HG03520 (cell line): Measurements from ENCODE around the gene LCK.
"Not testable (repeated sequence)": the region's sequence is repeated elsewhere in the genome, so short reads cannot be mapped to it uniquely, and the experiment has no call there.

Source experiments
- ATAC-seq: cut with Tn5 transposase; IDR thresholded peaks from one replicate; pipeline ENCODE4 v1.9.1; 2021; ENCODE audit warnings: mild to moderate bottlenecking, moderate library complexity; ENCODE audit not compliant: unreplicated experiment

LCK gene

DNA sequence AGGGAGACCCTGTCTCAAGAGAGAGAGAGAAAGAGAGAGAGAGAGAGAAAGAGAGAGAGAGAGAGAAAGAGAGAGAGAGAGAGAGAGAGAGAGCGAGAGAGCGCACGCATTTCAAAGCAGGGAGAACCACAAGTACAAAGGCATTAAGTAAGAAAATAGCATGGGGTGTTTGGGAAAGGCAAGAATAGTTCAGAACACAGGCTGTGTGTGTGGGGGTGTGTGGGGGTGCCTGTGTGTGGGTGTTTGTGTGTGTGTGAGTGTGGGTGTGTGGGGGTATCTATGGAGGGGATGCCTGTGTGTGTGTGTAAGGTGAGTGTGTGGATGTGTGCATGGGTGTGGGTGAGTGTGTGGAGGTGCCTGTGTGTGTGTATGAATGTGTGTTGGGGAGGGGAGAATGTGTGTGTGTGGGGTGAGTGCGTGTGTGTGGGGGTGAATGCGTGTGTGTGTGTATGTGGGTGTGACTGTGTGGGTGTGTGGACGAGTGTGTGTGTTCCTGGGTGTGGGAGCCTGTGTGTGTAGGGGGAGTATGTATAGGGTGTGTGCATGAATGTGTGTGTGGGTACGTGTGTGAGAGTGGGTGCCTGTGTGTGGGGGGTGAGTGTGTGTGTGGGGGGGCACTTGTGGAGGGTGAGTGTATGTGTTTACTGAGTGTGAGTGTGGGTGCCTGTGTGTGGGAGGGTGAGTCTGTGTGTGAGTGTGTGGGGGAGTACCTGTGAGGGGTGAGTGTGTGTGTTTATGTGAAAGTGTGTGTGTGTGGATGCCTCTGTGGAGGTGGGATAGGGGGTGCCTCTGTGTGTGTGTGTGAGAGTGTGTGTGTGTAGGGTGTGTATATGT, 21.7 kb downstream of the LCK start:
- no peak for ATAC-seq

- ATAC-seq, result no peak
Measured at GRCh38 chr1:32273391-32274208, 22.5 kb downstream of the LCK start.

DNA sequence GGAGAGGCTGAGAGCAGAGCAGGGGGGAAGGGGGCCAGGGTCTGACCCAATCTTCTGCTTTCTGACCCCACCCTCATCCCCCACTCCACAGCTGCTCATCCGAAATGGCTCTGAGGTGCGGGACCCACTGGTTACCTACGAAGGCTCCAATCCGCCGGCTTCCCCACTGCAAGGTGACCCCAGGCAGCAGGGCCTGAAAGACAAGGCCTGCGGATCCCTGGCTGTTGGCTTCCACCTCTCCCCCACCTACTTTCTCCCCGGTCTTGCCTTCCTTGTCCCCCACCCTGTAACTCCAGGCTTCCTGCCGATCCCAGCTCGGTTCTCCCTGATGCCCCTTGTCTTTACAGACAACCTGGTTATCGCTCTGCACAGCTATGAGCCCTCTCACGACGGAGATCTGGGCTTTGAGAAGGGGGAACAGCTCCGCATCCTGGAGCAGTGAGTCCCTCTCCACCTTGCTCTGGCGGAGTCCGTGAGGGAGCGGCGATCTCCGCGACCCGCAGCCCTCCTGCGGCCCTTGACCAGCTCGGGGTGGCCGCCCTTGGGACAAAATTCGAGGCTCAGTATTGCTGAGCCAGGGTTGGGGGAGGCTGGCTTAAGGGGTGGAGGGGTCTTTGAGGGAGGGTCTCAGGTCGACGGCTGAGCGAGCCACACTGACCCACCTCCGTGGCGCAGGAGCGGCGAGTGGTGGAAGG, 23.7 kb downstream of the LCK start:
- ATAC-seq, result no peak

- no peak for ATAC-seq
Measured at GRCh38 chr1:32275424-32275823, 24.4 kb downstream of the LCK start.

DNA sequence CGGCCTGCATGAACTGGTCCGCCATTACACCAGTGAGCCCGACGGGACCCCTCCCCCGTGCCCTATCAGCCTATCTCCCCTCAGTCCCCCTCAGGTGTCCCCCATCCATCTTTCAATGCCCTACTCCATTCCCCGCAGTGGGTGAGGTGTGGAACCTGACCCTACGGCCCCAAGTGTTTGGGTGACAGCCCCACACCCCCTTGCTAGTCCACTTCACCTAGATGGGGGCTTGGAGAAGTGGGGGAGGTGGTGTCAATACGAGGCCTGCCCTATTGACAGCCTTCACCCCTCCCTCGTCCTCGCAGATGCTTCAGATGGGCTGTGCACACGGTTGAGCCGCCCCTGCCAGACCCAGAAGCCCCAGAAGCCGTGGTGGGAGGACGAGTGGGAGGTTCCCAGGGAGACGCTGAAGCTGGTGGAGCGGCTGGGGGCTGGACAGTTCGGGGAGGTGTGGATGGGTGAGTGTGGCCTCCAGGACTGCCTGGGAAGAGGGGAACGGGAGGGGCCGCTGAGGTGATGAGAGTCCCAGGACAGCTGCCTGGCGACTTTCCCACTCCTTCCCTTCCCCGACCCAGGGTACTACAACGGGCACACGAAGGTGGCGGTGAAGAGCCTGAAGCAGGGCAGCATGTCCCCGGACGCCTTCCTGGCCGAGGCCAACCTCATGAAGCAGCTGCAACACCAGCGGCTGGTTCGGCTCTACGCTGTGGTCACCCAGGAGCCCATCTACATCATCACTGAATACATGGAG, 25.1 kb downstream of the LCK start:
- ATAC-seq, result no peak

GRCh38 chr1:32284777-32285176, 33.7 kb downstream of the LCK start:
- not testable (repeated sequence) for ATAC-seq

DNA sequence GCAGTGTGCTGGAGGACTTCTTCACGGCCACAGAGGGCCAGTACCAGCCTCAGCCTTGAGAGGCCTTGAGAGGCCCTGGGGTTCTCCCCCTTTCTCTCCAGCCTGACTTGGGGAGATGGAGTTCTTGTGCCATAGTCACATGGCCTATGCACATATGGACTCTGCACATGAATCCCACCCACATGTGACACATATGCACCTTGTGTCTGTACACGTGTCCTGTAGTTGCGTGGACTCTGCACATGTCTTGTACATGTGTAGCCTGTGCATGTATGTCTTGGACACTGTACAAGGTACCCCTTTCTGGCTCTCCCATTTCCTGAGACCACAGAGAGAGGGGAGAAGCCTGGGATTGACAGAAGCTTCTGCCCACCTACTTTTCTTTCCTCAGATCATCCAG, 34.6 kb downstream of the LCK start:
- ATAC-seq, result no peak

DNA sequence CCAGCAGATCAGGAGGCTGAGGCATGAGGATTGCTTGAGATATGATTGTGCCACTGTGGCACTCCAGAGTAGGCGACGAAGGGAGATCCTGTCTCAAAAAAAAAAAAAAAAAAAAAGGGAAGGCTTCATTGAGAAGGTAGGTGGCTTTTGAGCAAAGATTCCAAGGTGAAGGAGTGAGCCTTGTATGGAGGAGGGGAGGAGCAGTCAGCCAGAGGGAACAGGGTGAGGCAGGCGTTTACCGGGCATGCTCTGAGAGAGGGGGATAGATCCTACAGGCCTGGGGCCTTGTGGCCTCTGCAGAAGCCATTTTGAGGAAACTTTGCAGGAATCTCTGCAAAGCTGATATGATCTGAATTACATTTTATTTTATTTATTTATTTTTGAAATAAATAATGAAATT, 35.7 kb downstream of the LCK start:
- ATAC-seq, result no peak

- ATAC-seq, result no peak
Measured at GRCh38 chr1:32289256-32289655, 38.2 kb downstream of the LCK start.

DNA sequence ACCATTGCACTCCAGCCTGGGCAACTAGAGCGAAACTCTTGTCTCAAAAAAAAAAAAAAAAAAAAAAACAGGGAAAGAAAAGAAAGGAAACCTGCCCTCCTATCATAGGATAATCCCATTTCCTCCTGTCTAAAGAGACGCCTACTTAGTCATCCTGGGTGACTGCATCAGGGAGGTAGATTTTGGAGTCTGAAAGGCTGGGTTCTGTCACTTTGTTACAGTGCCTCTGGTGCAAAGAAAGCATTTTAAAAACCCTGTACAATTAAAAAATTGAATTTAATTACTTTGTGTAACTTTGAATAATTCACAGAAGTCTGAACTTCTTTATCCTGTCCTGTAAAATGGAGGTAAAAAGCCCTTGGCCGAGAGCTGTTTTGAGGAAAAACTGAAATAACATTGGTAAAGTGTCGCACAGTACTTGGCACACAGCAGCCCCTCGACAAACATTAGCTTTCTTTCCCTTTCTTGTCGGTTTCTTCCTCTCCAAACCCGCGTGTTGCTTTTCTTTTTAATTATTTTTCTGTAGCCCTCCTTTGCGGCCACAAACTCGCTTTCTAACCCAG, 40.2 kb downstream of the LCK start:
- no peak for ATAC-seq

- ATAC-seq, result peak; percentile 94
Measured at GRCh38 chr1:32291708-32292538, 40.9 kb downstream of the LCK start, which contains the start of gene HDAC1. Gene HDAC1 (plus strand): TSS chr1:32292083. CDS start chr1:32292170, 87 bp downstream.

DNA sequence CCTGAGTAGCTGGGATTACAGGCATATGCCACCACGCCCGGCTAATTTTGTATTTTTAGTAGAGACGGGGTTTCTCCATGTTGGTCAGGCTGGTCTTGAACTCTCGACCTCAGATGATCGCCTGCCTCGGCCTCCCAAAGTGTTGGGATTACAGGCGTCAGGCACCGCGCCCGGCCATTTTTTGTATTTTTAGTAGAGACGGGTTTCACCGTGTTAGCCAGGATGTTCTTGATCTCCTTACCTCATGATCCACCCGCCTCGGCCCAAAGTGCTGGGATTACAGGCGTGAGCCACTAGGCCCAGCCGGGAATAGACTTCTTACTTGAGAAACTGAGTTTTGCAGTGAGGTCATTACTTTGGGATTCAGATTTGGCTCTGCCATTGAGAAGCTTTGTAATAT, 47.1 kb downstream of the LCK start:
- ATAC-seq, result not testable (repeated sequence)

DNA sequence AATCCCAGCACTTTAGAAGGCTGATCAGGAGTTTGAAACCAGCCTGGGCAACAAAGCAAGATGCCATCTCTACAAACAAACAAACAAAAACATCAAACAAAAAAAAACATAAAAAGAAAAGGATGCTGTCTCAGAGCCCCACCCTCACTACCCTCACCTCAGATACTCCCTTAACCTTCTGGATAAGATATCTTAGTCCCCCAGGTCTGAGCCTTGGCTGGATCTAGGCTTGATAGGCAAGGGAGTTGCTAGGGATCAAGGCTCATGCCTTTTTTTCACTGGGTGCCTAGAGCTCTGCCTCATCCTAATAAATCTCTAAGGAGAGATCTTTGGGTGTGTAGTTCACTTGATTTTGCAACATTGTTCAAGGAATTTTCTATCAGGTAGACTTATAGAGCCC, 48.3 kb downstream of the LCK start:
- ATAC-seq, result no peak

- no peak for ATAC-seq
Measured at GRCh38 chr1:32303358-32303757, 52.3 kb downstream of the LCK start.

DNA sequence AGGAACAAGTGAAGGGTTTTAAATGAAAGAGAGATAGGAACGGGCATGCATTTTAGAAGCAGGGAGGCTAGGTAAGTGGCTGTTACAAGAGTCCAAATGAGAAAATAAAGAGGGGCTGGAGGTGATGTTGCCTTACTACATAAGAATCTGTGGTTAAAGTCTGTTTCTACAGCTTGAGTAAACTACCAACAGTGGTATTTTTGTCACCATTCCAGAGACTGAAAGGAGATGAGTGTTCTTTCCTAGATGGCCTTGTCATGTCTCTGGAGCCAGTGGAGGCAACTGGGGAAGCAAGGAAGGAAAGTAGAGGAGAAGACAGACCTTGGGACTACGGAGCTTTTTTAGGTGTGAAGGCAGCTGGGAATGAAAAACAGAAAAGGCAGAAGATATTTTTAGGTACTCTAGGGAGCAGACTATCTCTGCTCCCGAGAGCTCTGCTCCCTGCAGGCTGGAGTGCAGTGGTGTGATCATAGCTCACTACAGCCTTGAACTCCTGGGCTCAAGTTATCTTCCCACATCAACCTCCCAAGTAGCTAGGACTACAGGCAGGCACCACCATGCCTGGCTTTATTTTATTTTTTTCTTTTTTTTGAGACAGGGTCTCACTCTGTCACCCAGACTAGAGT, 53.0 kb downstream of the LCK start:
- ATAC-seq, result no peak

- ATAC-seq, result no peak
Measured at GRCh38 chr1:32305310-32305709, 54.2 kb downstream of the LCK start.

DNA sequence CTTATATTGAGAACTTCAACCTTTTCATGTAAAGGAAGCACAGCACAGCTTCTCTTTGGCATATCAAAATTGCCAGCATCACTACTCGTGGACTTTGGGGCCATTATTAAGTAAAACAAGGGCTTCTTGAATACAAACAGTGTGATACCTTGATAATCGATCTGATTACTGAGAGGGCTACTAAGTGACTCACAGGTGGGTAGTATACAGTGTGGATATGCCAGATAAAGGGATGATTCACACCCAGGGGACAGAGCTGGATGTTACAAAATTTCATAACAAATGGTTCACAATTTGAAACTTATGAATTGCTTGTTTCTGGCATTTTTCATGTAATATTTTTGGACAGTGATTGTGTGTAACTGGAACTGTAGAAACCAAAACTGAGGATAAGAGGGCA, 56.3 kb downstream of the LCK start:
- ATAC-seq, result no peak

DNA sequence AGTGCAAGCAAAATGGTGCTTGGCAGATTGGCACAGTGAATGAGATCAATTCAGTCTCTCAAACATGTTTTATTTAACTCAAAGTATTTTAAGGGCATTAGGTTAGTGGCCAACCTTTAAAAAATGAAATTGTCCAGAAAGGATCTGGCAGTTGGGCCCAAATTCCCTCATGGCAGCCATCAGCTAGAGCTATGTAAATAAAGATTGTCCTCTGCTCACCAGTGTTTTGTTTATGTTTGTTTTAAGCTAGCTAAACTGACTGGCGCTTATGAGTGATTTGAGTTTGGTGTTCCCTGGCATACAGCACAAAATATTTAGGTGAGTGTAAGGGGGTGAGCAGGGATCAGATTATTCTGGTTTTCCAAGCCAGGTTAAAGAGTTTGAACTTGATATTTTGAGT, 58.9 kb downstream of the LCK start:
- no peak for ATAC-seq
